Heart right ventricle (tissue), 16 donors: ENCODE results near the gene TRMT1L. TPM values are rescaled to one million over a fixed set of nuclear protein-coding genes. Genes with fewer than 3 reads are reported as not detected.

Experiments
- ATAC-seq, 8 donors: fragments of 200-7000 bp; cut with Tn5 transposase; one replicate each; pipeline ENCODE4 v1.9.1; 2020; ENCODE audit warnings: mild to moderate bottlenecking in 8 of 8, moderate library complexity in 8 of 8, moderate number of reproducible peaks in 1 of 8
- DNase-seq, 2 donors: peaks; one replicate each; pipeline ENCODE4 v3.0.0-alpha.2; 2020
- H3K27ac ChIP-seq, 10 donors: fragments of 200-600 bp; sonication (generic) in 2 of 10; one replicate each; pipeline versions ENCODE4 v1.5.0 to v1.8.0; 2020 to 2022; ENCODE audit warnings: mild to moderate bottlenecking in 3 of 10
- H3K27me3 ChIP-seq, 7 donors: fragments of 200-600 bp; one replicate each; pipeline ENCODE4 v1.8.0; 2021 to 2022; ENCODE audit warnings: mild to moderate bottlenecking in 2 of 7
- H3K36me3 ChIP-seq, 9 donors: fragments of 200-600 bp; sonication (generic) in 1 of 9; one replicate each; pipeline versions ENCODE4 v1.5.0 to v1.8.0; 2020 to 2022; ENCODE audit warnings: mild to moderate bottlenecking in 2 of 9
- H3K4me1 ChIP-seq, 9 donors: fragments of 200-600 bp; sonication (generic) in 1 of 9; one replicate each; pipeline versions ENCODE4 v1.5.0 to v1.8.0; 2020 to 2022; ENCODE audit warnings: mild to moderate bottlenecking in 4 of 9
- H3K4me3 ChIP-seq, 10 donors: fragments of 200-600 bp; sonication (generic) in 2 of 10; one replicate each; pipeline versions ENCODE4 v1.5.0 to v1.8.0; 2020 to 2022; ENCODE audit warnings: mild to moderate bottlenecking in 7 of 10, moderate library complexity in 2 of 10
- H3K9me3 ChIP-seq, 11 donors: fragments of 200-600 bp in 10 of 11; sonication (generic) in 2 of 11; one replicate each; pipeline versions ENCODE4 v1.5.0 to v1.8.0; 2013 to 2022; ENCODE audit warnings: mild to moderate bottlenecking in 2 of 11, control low read depth in 1 of 11, moderate library complexity in 1 of 11
- CTCF ChIP-seq, 9 donors: fragments of 200-600 bp; sonication (generic) in 2 of 9; IDR thresholded peaks; one replicate each; pipeline versions ENCODE4 v1.5.0 to v1.8.0; 2021 to 2022; ENCODE audit warnings: antibody characterized with exemption in 9 of 9, mild to moderate bottlenecking in 5 of 9, moderate library complexity in 1 of 9
- whole genome bisulfite sequencing, 2 donors: extraction: QIAGEN DNeasy Blood & Tissue Kit; methylation state at CpG; one replicate each; pipeline ENCODE4 v1.1.7; 2013; ENCODE audit warnings: inconsistent platforms in 1 of 2; 5-methylcytosine and 5-hydroxymethylcytosine counted together
- intact Hi-C, 10 donors: fragments of 100-400 bp; cut with DNase I; formaldehyde crosslinking; loops; one replicate each; pipeline versions ENCODE4 v1.11.1 to v1.14.2; 2022
- polyA plus RNA-seq, 2 donors: library from polyadenylated mRNA; stranded (reverse); fragments of 200-250 nt; gene quantifications; one replicate each; pipeline ENCODE4 v1.2.3, GENCODE V29; 2013
- total RNA-seq, 10 donors: library from RNA; stranded (reverse); fragmentation: NEBNext Ultra II Directional in 3 of 10; extraction: Animal tissue kit (Norgen Biotek cat#: 25700) in 3 of 10; gene quantifications; one replicate each; pipeline versions ENCODE4 v1.2.1 to v1.2.4, GENCODE V29; 2021 to 2023
- donor health status: Arrhythmogenic right ventricular cardiomyopathy.
- donor health status: ischemic (EF 13 %, LVEDD 7.1; RV severe dilation, severe dysfunction).
- donor health status: healthy with polysubstance abuse.
- donor health status: DM: no; HTN: yes; CAD: no.
- donor health status: DM: no; HTN: no; CAD: no.
- donor health status: ischemic (EF 25% LVEDD 6.9; RV normal size, moderate dysfunction).
- donor health status: ischemic (EF 25% LVEDD 5.7; RV mildly dilated, moderate dysfunction).
- donor health status: healthy.
- donor health status: DM: yes; HTN: yes; CAD: no.
- donor health status: Ischemic cardiomyopathy.
- donor health status: ischemic (EF 35%, LVEDD 5.7; RV mildly dilated, moderate dysfunction).
- donor health status: nonischemic (EF 11% LVEDD 7.7; RV severe dilation, severe dysfunction).
- donor health status: DM: yes; HTN: yes; CAD: no.
- donor health status: PGD.
- donor health status: ischemic (EF 29% LVEDD 5.4; RV normal size, mild dysfunction).
- donor health status: nonischemic (EF 23%, LVEDD 6.1; RV moderate dilation, normal function).

TRMT1L gene
- total and polyA plus RNA-seq, 12 donors = 6.8 to 34.1 (median 25.7) TPM

DNA sequence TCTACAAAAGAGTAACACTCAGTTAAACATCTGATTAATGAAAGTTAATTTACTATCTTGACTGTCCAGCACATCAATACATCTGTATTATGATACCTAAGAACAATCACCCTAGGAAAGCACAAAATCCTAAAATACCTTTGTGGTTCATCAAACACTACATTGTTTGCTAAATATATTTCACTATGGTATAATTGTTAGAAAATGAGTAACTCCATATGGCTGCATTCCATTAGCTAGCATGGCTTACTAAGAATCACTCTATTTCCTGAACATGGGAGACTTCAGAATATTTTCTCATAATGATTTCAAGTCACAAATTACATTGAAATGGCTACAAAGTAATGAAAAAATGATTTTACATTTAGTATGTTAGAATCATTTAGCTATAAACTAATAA is 12.5 kb downstream of the TRMT1L start:
- intact Hi-C loops = no loop called here
- no peak for DNase-seq
- H3K27me3 ChIP-seq = no peaks in the 10 kb centered on the region
- peaks cover 0 to 100% (median 34%) of the 10 kb centered on the region in 9 donors for H3K36me3 ChIP-seq
- no peak for ATAC-seq
- no peaks in the 10 kb centered on the region for H3K9me3 ChIP-seq
- no peak for TF ChIP-seq CTCF (IDR thresholded peaks at IDR 0.05)
- H3K4me1 ChIP-seq = no peaks in the 10 kb centered on the region
- no peak overlapping the region for H3K4me3 ChIP-seq
- H3K27ac ChIP-seq = no peak overlapping the region

- H3K4me1 ChIP-seq = no peaks in the 10 kb centered on the region
- no peak overlapping the region for H3K4me3 ChIP-seq
- no peak for TF ChIP-seq CTCF (IDR thresholded peaks at IDR 0.05)
- peaks cover 0 to 100% (median 30%) of the 10 kb centered on the region in 9 donors for H3K36me3 ChIP-seq
- 94 to 95% methylated on average over 4 of the region's 4 CpGs for WGBS, 2 donors
- DNase-seq = no peak
- no peak overlapping the region for H3K27ac ChIP-seq
- H3K27me3 ChIP-seq = no peaks in the 10 kb centered on the region
- intact Hi-C loops = no loop called here
- H3K9me3 ChIP-seq = no peaks in the 10 kb centered on the region
- ATAC-seq = no peak
These were observed 17.5 kb downstream of the TRMT1L start for GRCh38 chr1:185139246-185139645.

- no peak for TF ChIP-seq CTCF (IDR thresholded peaks at IDR 0.05)
- H3K27ac ChIP-seq = no peak overlapping the region
- H3K4me3 ChIP-seq = no peak overlapping the region
- no peaks in the 10 kb centered on the region for H3K27me3 ChIP-seq
- WGBS, 2 donors = 97 to 100% methylated on average over 1 of the region's 1 CpG
- H3K36me3 ChIP-seq = peaks cover 0 to 100% (median 35%) of the 10 kb centered on the region in 9 donors
- ATAC-seq (no peak), DNase-seq (no peak)
- H3K4me1 ChIP-seq = no peaks in the 10 kb centered on the region
- peaks cover 0 to 2% (median 0%) of the 10 kb centered on the region in 11 donors for H3K9me3 ChIP-seq
- intact Hi-C loops = no loop called here
These were observed 18.7 kb downstream of the TRMT1L start for GRCh38 chr1:185137896-185138545.

GRCh38 chr1:185132534-185132933 is 24.2 kb downstream of the TRMT1L start:
- ATAC-seq = no peak
- Histone ChIP-seq H3K27ac (no peak overlapping the region), H3K36me3 (peaks cover 0 to 100% (median 62%) of the 10 kb centered on the region in 9 donors), H3K27me3 (no peaks in the 10 kb centered on the region), H3K9me3 (peaks cover 0 to 14% (median 0%) of the 10 kb centered on the region in 11 donors), H3K4me3 (no peak overlapping the region), H3K4me1 (no peaks in the 10 kb centered on the region)
- 94 to 100% methylated on average over 1 of the region's 1 CpG for WGBS, 2 donors
- TF ChIP-seq CTCF (IDR thresholded peaks at IDR 0.05) = no peak
- no peak for DNase-seq
- intact Hi-C loops = no loop called here
